Liver (tissue), 9 donors: ENCODE results near the gene FANK1. TPM values are rescaled to one million over a fixed set of nuclear protein-coding genes. Genes with fewer than 3 reads are reported as not detected.

Experiments used
- DNase-seq: peaks from one replicate; pipeline ENCODE4 v3.0.0-alpha.2; 2017; ENCODE audit warnings: low spot score
- H3K27ac ChIP-seq, 2 donors: one replicate each; pipeline ENCODE4 v1.7.0; 2013; ENCODE audit warnings: inconsistent platforms in 2 of 2, low read length in 2 of 2, control low read depth in 1 of 2, low read depth in 1 of 2, mild to moderate bottlenecking in 1 of 2
- H3K27me3 ChIP-seq, 4 donors: one replicate each; pipeline versions ENCODE4 v1.6.1 to v1.7.0; 2013; ENCODE audit warnings: low read length in 3 of 4, inconsistent platforms in 1 of 4, mild to moderate bottlenecking in 1 of 4, moderate library complexity in 1 of 4; ENCODE audit not compliant: control insufficient read depth in 4 of 4, insufficient read depth in 4 of 4
- H3K36me3 ChIP-seq, 4 donors: one replicate each; pipeline versions ENCODE4 v1.6.1 to v1.7.0; 2013; ENCODE audit warnings: low read length in 3 of 4, mild to moderate bottlenecking in 3 of 4, low read depth in 1 of 4, moderate library complexity in 1 of 4; ENCODE audit not compliant: control insufficient read depth in 4 of 4, insufficient read depth in 3 of 4
- H3K4me1 ChIP-seq, 4 donors: one replicate each; pipeline versions ENCODE4 v1.6.1 to v1.7.0; 2013; ENCODE audit warnings: low read length in 3 of 4, mild to moderate bottlenecking in 3 of 4, moderate library complexity in 1 of 4; ENCODE audit not compliant: control insufficient read depth in 4 of 4, insufficient read depth in 4 of 4
- H3K4me3 ChIP-seq, 3 donors: one replicate each; pipeline versions ENCODE4 v1.6.1 to v1.7.0; 2013; ENCODE audit warnings: low read length in 3 of 3, control low read depth in 1 of 3, low read depth in 1 of 3, mild to moderate bottlenecking in 1 of 3
- H3K9ac ChIP-seq, 2 donors: one replicate each; pipeline ENCODE4 v1.7.0; 2013; ENCODE audit warnings: low read length in 2 of 2, mild to moderate bottlenecking in 2 of 2, moderate library complexity in 2 of 2, control low read depth in 1 of 2, low read depth in 1 of 2
- H3K9me3 ChIP-seq, 4 donors: one replicate each; pipeline versions ENCODE4 v1.6.1 to v1.7.0; 2013; ENCODE audit warnings: low read length in 3 of 4; ENCODE audit not compliant: control insufficient read depth in 4 of 4
- EGR1 ChIP-seq, 2 donors: IDR thresholded peaks; 2 replicates each; pipeline ENCODE4 v1.6.1; 2016 to 2018; ENCODE audit warnings: antibody characterized with exemption in 2 of 2, low read depth in 2 of 2
- FOXA1 ChIP-seq: IDR thresholded peaks from 2 replicates; pipeline ENCODE4 v1.6.1; 2016; ENCODE audit warnings: antibody characterized with exemption
- GABPA ChIP-seq, 2 donors: IDR thresholded peaks in 1 of 2; conservative IDR thresholded peaks in 1 of 2; 2 replicates each; pipeline ENCODE4 v1.6.1; 2016; ENCODE audit warnings: antibody characterized with exemption in 2 of 2, mild to moderate bottlenecking in 1 of 2, moderate library complexity in 1 of 2
- HNF4A ChIP-seq, 2 donors: conservative IDR thresholded peaks; 2 replicates each; pipeline ENCODE4 v1.6.1; 2016; ENCODE audit warnings: antibody characterized with exemption in 2 of 2, mild to moderate bottlenecking in 2 of 2
- HNF4G ChIP-seq: IDR thresholded peaks from 2 replicates; pipeline ENCODE4 v1.6.1; 2016; ENCODE audit warnings: antibody characterized with exemption
- NR2F2 ChIP-seq: IDR thresholded peaks from 2 replicates; pipeline ENCODE4 v1.6.1; 2016; ENCODE audit warnings: antibody characterized with exemption
- RAD21 ChIP-seq, 2 donors: IDR thresholded peaks; 2 replicates each; pipeline ENCODE4 v1.6.1; 2016; ENCODE audit warnings: antibody characterized with exemption in 2 of 2, mild to moderate bottlenecking in 2 of 2
- RXRA ChIP-seq, 2 donors: IDR thresholded peaks; 2 replicates each; pipeline ENCODE4 v1.6.1; 2017 to 2018; ENCODE audit warnings: antibody characterized with exemption in 2 of 2, mild to moderate bottlenecking in 1 of 2
- SP1 ChIP-seq: IDR thresholded peaks from 2 replicates; pipeline ENCODE4 v1.6.1; 2018; ENCODE audit warnings: antibody characterized with exemption, mild to moderate bottlenecking
- TAF1 ChIP-seq: conservative IDR thresholded peaks from 2 replicates; pipeline ENCODE4 v1.6.1; 2016; ENCODE audit warnings: antibody characterized with exemption, mild to moderate bottlenecking
- WGBS: extraction: QIAGEN DNeasy Blood & Tissue Kit; methylation state at CpG from one replicate; pipeline ENCODE4 v1.1.7; 2013; 5-methylcytosine and 5-hydroxymethylcytosine counted together
- polyA plus RNA-seq, 2 donors: library from polyadenylated mRNA; stranded (reverse) in 1 of 2; unstranded in 1 of 2; fragments of 200-250 nt in 1 of 2; fragments of >200 nt in 1 of 2; fragmentation: Nextera tagmentation in 1 of 2; extraction: Ambion mirVana in 1 of 2; gene quantifications; one replicate each; pipeline versions ENCODE4 v1.2.1 to v1.2.3, GENCODE V29; 2013 to 2015
- total RNA-seq, 2 donors: library from RNA; depleted of rRNA; stranded (reverse); fragments of >200 nt; gene quantifications; one replicate each; pipeline ENCODE4 v1.2.3, GENCODE V29; 2014
- TF ChIP-seq, protein P1 (sequence below): IDR thresholded peaks from 2 replicates; pipeline ENCODE4 v1.6.1; 2016; ENCODE audit warnings: antibody characterized with exemption, mild to moderate bottlenecking
- TF ChIP-seq, protein P2 (sequence below): IDR thresholded peaks from 2 replicates; pipeline ENCODE4 v1.6.1; 2016; ENCODE audit warnings: antibody characterized with exemption
- donor health status: healthy.
- donor health status: healthy.
- donor health status: healthy.
- donor health status: healthy.
- donor health status: healthy.

FANK1 gene
- total and polyA plus RNA-seq, 4 donors, result 0.28 TPM; not detected in 3

DNA sequence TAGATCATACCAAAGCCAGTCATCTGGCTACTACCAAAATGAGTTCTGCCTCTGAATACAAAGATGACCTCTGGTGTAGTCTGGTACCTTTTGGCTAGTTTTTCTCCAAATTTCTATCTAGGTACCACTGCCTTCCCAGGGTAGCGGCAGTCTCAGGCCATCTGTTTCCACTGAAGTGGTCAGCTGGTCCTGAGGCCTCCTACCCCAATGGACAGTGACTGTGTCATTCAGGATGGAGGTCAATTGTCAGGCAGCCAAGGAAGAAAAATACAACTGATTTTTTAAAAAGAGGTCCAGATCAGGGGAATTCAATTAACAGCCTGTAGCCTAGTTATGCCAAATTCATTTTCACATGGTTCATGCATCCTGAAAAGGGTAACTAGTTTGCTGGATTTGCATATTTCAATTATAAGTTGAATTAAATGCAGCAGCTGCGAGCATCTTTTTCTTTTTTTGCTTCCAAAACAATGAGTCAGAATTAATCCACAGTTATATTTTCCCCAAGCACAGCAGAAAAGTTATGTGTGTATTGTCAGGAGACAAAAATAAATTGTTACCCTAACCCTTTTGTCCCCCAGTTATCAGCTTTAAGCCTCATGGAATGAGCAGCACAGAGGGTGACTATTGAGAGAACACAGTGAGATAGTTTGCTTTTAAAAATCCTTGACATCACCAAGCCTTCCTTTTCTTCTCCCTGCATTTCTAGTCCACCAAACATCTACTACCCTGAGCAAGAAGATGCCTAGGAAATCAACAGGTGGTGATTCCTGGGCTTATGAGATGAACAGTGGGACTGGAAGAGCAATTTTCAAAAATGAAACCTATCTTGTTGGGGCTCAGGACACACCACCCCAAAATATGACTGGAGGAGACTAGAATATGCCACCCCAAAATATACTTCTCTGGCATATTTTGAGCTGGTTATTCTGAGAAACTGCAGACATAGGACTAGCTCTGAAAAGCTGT, 45.3 kb upstream of the FANK1 start:
- 98% methylated on average over 2 of the region's 2 CpGs for WGBS
- H3K36me3 ChIP-seq, result peaks cover 1 to 22% (median 15%) of the 10 kb centered on the region in 4 donors

DNA sequence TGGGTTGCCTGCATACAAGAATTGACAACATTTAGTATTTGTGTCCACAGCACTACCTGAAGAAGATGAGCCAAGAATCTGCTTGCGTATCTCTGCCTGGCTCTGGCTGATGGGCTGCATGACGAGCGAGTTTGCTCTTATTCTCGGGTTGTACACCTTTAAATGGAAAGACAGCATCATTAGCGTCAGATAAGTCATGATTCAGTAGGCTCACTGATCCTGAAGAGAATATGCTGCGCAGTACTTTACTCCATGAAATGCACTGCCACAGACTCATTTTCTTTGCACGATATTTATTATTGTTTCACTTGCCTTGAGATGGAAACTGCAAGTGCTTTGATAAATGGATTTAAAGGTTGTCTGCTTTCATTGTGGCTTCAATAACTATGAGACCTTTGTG, 43.9 kb upstream of the FANK1 start:
- 97% methylated on average over 7 of the region's 7 CpGs for WGBS
- peaks cover 1 to 19% (median 16%) of the 10 kb centered on the region in 4 donors for H3K36me3 ChIP-seq
- H3K4me1 ChIP-seq, result peaks cover 5 to 17% (median 14%) of the 10 kb centered on the region in 4 donors
- H3K4me3 ChIP-seq, result no peak overlapping the region
- H3K9ac ChIP-seq, result no peak overlapping the region
- no peak overlapping the region for H3K27ac ChIP-seq
- TF ChIP-seq SP1 (no peak), GABPA (IDR thresholded peaks at IDR 0.05 in 1 of 2, conservative IDR thresholded peaks at IDR 0.05 in 1 of 2) (no peak), NR2F2 (no peak), HNF4A (conservative IDR thresholded peaks at IDR 0.05) (no peak), FOXA1 (no peak), RXRA (IDR thresholded peaks at IDR 0.05) (no peak), TAF1 (no peak)
- TF ChIP-seq, protein P1, sequence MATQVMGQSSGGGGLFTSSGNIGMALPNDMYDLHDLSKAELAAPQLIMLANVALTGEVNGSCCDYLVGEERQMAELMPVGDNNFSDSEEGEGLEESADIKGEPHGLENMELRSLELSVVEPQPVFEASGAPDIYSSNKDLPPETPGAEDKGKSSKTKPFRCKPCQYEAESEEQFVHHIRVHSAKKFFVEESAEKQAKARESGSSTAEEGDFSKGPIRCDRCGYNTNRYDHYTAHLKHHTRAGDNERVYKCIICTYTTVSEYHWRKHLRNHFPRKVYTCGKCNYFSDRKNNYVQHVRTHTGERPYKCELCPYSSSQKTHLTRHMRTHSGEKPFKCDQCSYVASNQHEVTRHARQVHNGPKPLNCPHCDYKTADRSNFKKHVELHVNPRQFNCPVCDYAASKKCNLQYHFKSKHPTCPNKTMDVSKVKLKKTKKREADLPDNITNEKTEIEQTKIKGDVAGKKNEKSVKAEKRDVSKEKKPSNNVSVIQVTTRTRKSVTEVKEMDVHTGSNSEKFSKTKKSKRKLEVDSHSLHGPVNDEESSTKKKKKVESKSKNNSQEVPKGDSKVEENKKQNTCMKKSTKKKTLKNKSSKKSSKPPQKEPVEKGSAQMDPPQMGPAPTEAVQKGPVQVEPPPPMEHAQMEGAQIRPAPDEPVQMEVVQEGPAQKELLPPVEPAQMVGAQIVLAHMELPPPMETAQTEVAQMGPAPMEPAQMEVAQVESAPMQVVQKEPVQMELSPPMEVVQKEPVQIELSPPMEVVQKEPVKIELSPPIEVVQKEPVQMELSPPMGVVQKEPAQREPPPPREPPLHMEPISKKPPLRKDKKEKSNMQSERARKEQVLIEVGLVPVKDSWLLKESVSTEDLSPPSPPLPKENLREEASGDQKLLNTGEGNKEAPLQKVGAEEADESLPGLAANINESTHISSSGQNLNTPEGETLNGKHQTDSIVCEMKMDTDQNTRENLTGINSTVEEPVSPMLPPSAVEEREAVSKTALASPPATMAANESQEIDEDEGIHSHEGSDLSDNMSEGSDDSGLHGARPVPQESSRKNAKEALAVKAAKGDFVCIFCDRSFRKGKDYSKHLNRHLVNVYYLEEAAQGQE, result no peak
- H3K27me3 ChIP-seq, result no peaks in the 10 kb centered on the region
- DNase-seq, result no peak
- no peaks in the 10 kb centered on the region for H3K9me3 ChIP-seq

More for the DNA sequence above, 45.3 kb upstream of the FANK1 start:
- DNase-seq, result no peak
- no peak overlapping the region for H3K4me3 ChIP-seq
- H3K27me3 ChIP-seq, result no peaks in the 10 kb centered on the region
- H3K9me3 ChIP-seq, result no peaks in the 10 kb centered on the region
- H3K9ac ChIP-seq, result no peak overlapping the region
- H3K4me1 ChIP-seq, result peaks cover 5 to 17% (median 14%) of the 10 kb centered on the region in 4 donors
- TF ChIP-seq GABPA (IDR thresholded peaks at IDR 0.05 in 1 of 2, conservative IDR thresholded peaks at IDR 0.05 in 1 of 2) (no peak), EGR1 (IDR thresholded peaks at IDR 0.05; ENCODE audit: low read depth in 2 of 2) (no peak), HNF4G (no peak), RAD21 (IDR thresholded peaks at IDR 0.05) (no peak)
- TF ChIP-seq, protein P2, sequence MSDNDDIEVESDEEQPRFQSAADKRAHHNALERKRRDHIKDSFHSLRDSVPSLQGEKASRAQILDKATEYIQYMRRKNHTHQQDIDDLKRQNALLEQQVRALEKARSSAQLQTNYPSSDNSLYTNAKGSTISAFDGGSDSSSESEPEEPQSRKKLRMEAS, result no peak
- no peak overlapping the region for H3K27ac ChIP-seq

DNA sequence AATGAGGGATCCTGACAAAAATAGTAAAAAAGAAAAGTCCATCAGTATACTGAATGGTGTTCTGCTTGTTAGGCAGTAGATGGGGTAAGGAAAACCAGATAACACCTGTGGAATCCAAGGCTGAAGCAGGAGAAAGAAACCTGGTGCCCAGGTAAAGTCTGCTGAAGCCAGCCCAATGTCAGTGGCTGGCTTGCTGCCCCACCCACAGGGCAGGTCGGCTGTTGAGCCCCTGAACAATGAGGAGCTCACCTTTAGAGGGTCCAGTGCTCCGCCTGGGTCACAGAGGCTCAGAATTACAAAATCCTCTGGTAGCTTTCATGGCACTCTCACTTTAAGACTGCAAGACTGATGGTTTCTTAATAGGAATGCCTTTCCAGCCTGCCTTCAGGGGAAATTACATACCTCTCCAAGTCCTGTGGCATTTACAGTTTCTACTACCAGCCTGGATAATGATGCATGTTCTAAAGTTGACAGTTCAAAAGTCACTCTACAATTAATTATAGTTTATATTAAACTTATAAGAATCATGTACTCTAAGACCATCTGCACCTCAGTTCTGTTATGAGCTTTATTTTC, 39.1 kb upstream of the FANK1 start:
- H3K4me1 ChIP-seq, result no peaks in the 10 kb centered on the region
- no peak overlapping the region for H3K4me3 ChIP-seq
- peaks cover 3 to 13% (median 8%) of the 10 kb centered on the region in 4 donors for H3K36me3 ChIP-seq
- 88% methylated on average over 2 of the region's 2 CpGs for WGBS
- no peak for DNase-seq
- H3K27ac ChIP-seq, result no peak overlapping the region
- no peaks in the 10 kb centered on the region for H3K9me3 ChIP-seq
- TF ChIP-seq, protein P1, result no peak
- H3K27me3 ChIP-seq, result no peaks in the 10 kb centered on the region
- no peak overlapping the region for H3K9ac ChIP-seq
